GM04504 (cell line): Measurements from ENCODE around the gene MFSD2B.
"Not testable (repeated sequence)": the region's sequence is repeated elsewhere in the genome, so short reads cannot be mapped to it uniquely, and the experiment has no call there.

Experiments used
- DNase-seq: peaks from one replicate; pipeline ENCODE4 v3.0.0-alpha.2; 2012; ENCODE audit warnings: low read depth

Gene MFSD2B, protein sequence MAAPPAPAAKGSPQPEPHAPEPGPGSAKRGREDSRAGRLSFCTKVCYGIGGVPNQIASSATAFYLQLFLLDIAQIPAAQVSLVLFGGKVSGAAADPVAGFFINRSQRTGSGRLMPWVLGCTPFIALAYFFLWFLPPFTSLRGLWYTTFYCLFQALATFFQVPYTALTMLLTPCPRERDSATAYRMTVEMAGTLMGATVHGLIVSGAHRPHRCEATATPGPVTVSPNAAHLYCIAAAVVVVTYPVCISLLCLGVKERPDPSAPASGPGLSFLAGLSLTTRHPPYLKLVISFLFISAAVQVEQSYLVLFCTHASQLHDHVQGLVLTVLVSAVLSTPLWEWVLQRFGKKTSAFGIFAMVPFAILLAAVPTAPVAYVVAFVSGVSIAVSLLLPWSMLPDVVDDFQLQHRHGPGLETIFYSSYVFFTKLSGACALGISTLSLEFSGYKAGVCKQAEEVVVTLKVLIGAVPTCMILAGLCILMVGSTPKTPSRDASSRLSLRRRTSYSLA

DNA sequence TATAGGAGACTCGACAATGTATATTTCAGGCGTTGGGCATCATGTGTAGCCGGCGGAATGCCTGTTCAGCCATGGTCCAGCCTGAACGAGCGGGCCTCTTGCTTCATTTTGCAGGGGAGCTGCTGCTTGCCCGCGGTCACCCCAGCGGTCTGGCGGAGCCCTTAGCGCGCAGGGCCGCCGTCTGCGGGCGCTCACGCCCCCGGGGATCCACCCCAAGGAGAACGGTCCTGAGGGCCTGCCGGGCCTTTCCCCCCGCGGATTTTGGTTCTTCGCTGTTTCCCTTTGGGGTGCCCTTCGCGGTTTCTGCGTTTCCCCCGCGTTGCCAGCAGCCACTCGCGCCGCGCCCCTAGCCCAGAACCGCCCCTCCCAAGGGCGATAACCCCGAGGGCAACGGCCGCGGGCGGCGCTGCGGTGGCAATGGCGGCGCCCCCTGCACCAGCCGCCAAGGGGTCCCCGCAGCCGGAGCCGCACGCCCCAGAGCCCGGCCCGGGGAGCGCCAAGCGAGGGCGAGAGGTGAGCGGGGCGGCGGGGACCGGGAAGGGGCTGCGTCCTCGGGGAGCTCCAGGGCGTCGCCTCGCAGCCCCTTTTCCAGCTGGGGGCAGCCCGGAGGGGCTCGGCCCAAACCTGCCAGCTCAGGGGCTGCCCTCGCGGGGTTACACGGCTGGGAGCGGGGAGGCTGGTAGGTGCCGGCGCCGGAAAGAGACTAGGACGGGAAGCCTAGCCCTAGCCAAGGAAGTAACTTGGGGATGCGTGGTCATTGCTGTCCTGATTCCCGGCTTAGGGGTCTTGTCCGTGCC lies at the start of gene MFSD2B:
TSS of gene MFSD2B (plus strand) at position 406 of the 797 bp plus-strand sequence. CDS start at position 418, 12 bp downstream.
- DNase-seq = no peak

GRCh38 chr2:23967846-23968245 lies 42.0 kb upstream of the MFSD2B start:
- no peak for DNase-seq

GRCh38 chr2:23976883-23977282 lies 33.0 kb upstream of the MFSD2B start:
- DNase-seq = no peak

DNA sequence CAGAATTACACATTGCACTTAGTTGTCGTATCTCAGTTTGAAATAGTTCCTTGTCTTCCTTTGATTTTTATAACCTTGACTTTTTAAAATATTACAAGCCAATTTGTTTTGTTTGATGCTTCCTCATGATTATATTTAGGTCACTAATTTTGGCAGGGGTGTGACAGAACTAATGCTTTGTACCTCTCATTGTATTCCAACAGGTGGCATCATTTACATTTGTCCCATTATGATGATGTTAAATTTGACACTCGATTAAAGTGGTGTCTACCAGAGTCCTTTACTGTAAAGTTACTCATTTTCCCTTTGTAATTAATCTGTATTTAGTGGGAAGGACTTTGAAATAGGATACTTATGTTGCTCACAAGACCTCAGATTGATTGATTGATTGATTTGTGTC lies 21.5 kb upstream of the MFSD2B start:
- peak; percentile 3 for DNase-seq

GRCh38 chr2:23992931-23993330 lies 17.0 kb upstream of the MFSD2B start:
- no peak for DNase-seq

DNA sequence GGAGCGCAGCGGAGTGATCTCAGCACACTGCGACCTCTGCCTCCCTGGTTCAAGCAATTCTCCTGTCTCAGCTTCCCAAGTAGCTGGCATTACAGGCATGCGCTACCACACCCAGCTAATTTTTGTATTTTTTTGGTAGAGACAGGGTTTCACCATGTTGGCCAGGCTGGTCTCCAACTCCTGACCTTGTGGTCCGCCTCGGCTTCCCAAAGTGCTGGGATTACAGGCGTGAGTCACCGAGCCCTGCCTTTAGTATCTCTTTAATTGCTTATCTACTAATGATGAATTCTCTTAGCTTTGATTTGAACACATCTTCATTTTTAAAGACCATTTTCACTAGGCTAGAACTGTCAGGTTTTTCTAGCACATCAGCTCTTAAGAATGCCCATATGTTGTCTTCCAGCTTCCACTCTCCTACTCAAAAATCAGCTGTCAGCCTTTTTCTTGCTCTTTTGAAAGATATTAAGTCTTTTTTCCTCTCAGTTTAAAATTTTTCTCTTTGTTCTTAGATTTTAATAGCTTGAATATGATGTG lies 16.1 kb upstream of the MFSD2B start:
- DNase-seq = no peak

DNA sequence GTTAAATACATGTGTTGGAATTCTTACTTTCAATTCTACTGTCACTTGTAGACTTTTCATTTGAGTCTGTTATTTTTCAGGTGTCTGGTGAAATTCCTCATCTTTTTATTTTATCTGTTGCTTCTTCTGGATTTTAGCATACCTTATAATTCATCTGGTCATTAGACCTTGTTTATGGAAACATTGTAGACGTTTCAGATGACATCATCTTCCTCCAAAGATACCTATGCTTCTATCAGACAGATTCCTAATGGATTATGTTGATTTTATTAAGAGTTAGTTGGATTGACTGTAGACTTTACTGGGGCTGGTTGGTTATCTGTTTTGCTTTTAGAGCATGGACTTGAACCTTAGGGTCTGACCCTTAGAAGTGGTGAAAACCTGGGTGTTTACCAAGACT lies 15.3 kb upstream of the MFSD2B start:
- DNase-seq = no peak

- no peak for DNase-seq
These were observed 2.2 kb upstream of the MFSD2B start for GRCh38 chr2:24007693-24008092.

- DNase-seq = no peak
These were observed 1.1 kb upstream of the MFSD2B start for GRCh38 chr2:24008672-24009366.

- no peak for DNase-seq
These were observed 562 bp upstream of the MFSD2B start for GRCh38 chr2:24009367-24009679.

GRCh38 chr2:24010477-24011249 lies 778 bp downstream of the MFSD2B start:
- no peak for DNase-seq

GRCh38 chr2:24011250-24012104 lies 1.6 kb downstream of the MFSD2B start:
- no peak for DNase-seq

DNA sequence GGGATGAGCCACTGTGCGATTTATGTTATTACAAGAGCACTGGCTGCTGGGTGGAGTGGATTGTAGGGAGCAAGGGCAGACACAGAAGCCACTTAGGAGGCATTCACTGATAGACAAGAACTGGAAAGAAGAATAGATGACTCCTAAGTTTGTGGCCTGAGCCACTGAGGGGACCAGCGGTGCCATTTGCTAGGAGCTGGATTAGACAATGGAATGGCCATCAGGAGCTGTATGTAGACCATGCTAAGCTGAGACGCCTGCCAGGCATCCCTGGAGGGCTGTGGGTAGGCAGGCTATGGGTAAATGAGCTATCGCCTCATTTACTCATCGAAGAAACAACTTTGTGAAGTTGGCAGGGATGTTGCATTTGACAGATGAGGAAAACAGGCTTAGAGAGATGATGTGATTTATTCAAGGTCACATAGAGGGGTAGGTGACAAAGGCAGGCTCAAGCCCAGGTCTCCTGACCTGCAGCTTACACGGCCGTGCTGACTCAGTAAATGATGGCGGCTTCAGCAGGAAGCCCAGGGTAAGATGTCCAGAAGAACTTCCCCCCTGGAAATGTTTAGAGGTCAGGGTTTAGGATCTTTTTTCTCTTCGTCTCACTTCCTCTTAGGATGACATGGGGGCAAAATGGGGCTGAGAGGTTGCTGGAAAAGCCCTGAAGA lies 2.8 kb downstream of the MFSD2B start:
- DNase-seq = no peak

DNA sequence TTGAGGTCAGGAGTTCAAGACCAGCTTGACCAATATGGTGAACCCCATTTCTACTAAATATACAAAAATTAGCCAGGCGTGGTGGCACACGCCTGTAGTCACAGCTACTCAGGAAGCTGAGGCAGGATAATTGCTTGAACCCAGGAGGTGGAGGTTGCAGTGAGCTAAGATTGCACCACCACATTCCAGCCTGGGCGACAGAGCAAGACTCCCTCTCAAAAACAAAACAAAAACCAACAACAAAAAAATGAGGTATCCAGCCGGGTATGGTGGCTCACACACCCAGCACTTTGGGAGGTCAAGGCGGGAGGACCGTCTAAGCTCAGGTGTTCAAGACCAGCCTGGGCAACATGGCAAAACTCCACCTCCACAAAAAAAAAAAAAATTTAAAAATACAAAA lies 5.0 kb downstream of the MFSD2B start:
- not testable (repeated sequence) for DNase-seq

GRCh38 chr2:24015562-24016375 lies 5.9 kb downstream of the MFSD2B start:
- peak; percentile 52 for DNase-seq

GRCh38 chr2:24016376-24016761 lies 6.5 kb downstream of the MFSD2B start:
- no peak for DNase-seq

DNA sequence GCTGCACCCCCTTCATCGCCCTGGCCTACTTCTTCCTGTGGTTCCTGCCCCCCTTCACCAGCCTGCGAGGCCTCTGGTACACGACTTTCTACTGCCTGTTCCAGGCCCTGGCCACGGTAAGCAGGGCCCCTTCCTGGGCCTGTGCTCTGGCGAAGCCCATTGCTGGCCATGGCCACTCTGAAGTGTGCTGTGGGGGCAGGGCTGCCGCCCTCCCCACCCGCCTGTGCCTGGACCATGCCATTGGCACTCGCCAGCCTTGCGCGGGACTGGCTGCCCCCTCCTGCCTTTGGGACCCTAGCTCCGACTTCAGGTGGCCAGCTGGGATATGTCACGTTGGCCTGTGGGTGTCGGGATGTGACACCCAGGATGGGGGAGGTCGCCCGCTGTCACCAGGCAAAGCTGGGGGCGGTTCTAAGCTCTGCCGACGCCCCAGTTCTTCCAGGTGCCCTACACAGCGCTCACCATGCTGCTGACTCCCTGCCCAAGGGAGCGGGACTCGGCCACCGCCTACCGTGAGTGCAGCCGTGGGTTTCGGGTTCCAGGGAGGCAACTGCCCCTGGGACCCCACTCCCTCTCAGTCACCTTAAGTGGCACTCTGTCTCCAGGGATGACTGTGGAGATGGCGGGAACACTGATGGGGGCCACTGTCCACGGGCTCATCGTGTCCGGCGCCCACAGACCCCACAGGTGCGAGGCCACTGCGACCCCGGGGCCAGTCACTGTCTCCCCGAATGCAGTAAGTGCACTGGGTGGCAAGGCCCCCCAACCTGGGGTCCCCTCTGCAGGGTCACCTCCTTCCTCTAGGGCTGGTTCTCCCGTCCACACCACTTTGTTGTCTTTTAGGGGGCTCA lies 7.2 kb downstream of the MFSD2B start:
- DNase-seq = no peak

GRCh38 chr2:24017711-24018110 lies 7.8 kb downstream of the MFSD2B start:
- DNase-seq = no peak
